Natural killer cell (primary cell): ENCODE measurements around the gene TMEM266. TPM values are rescaled to one million over a fixed set of nuclear protein-coding genes. Genes with fewer than 3 reads are reported as not detected.

Experiments
- ATAC-seq, 3 donors: fragments of 150-1000 bp in 2 of 3; fragments of 200-7000 bp in 1 of 3; cut with Tn5 transposase; 1 replicate in 1 of 3; 2 replicates in 2 of 3; pipeline ENCODE4 v1.10.0; 2021; ENCODE audit warnings: mild to moderate bottlenecking in 2 of 3, moderate library complexity in 2 of 3
- DNase-seq, 2 donors: peaks; one replicate each; pipeline versions ENCODE4 v3.0.0 to v3.0.0-alpha.2; 2013 to 2021; ENCODE audit warnings: mixed read lengths in 1 of 2
- H3K27ac ChIP-seq: one replicate; pipeline ENCODE4 v1.5.1; 2013; ENCODE audit warnings: mild to moderate bottlenecking, low read length
- H3K27me3 ChIP-seq: one replicate; pipeline ENCODE4 v1.6.1; 2013; ENCODE audit warnings: low read length; ENCODE audit not compliant: control insufficient read depth, insufficient read depth
- H3K36me3 ChIP-seq: one replicate; pipeline ENCODE4 v1.6.1; 2013; ENCODE audit warnings: low read length; ENCODE audit not compliant: control insufficient read depth, insufficient read depth
- H3K4me1 ChIP-seq: one replicate; pipeline ENCODE4 v1.6.1; 2013; ENCODE audit warnings: low read length; ENCODE audit not compliant: control insufficient read depth, insufficient read depth
- H3K4me3 ChIP-seq: one replicate; pipeline ENCODE4 v1.5.1; 2013; ENCODE audit warnings: low read length
- H3K9me3 ChIP-seq: one replicate; pipeline ENCODE4 v1.6.1; 2013; ENCODE audit warnings: low read length; ENCODE audit not compliant: control insufficient read depth, insufficient read depth
- H3K27ac Mint-ChIP-seq, 2 donors: one replicate each; pipeline ENCODE4 v1.8.0; 2022; ENCODE audit warnings: mild to moderate bottlenecking in 2 of 2, mixed read lengths in 2 of 2, moderate library complexity in 1 of 2
- H3K27me3 Mint-ChIP-seq, 2 donors: one replicate each; pipeline ENCODE4 v1.8.0; 2022; ENCODE audit warnings: low read depth in 2 of 2, mixed read lengths in 2 of 2
- H3K36me3 Mint-ChIP-seq: one replicate; pipeline ENCODE4 v1.8.0; 2022; ENCODE audit warnings: mixed read lengths
- H3K4me1 Mint-ChIP-seq, 2 donors: one replicate each; pipeline ENCODE4 v1.8.0; 2022; ENCODE audit warnings: mixed read lengths in 2 of 2
- H3K4me3 Mint-ChIP-seq: one replicate; pipeline ENCODE4 v1.8.0; 2022; ENCODE audit warnings: mild to moderate bottlenecking, moderate library complexity, mixed read lengths
- H3K9me3 Mint-ChIP-seq, 2 donors: one replicate each; pipeline ENCODE4 v1.8.0; 2022; ENCODE audit warnings: mixed read lengths in 2 of 2
- WGBS: methylation state at CpG from one replicate; pipeline ENCODE4 v1.1.7; 2013; ENCODE audit warnings: missing lambda C conversion rate; ENCODE audit not compliant: insufficient coverage; 5-methylcytosine and 5-hydroxymethylcytosine counted together
- intact Hi-C: fragments of 100-400 bp; cut with micrococcal nuclease; formaldehyde crosslinking; loops from one replicate; pipeline ENCODE4 v1.14.2; 2022
- total RNA-seq, 4 donors: library from RNA; stranded (reverse); fragments of 120-200 nt in 1 of 4; gene quantifications; one replicate each; pipeline versions ENCODE4 v1.2.3 to v1.2.4, GENCODE V29; 2013 to 2022
- TF ChIP-seq, protein P1 (sequence below): fragments of 200-600 bp; IDR thresholded peaks from one replicate; pipeline ENCODE4 v1.8.0; 2022; ENCODE audit warnings: antibody characterized with exemption

Gene TMEM266
- total RNA-seq, 3 donors from 2014 or later (not counting 1 experiment from before 2014, with no cell fraction given) = not detected

GRCh38 chr15:76139368-76140073, 79.7 kb downstream of the TMEM266 start:
- peak; percentile 60 to 79 for DNase-seq
- Histone ChIP-seq H3K4me1 (no peaks in the 10 kb centered on the region), H3K9me3 (no peaks in the 10 kb centered on the region), H3K36me3 (no peaks in the 10 kb centered on the region), H3K4me3 (no peak overlapping the region), H3K27ac (no peak overlapping the region), H3K27me3 (no peaks in the 10 kb centered on the region)
- peak; percentile 84 to 98 (median 94) for ATAC-seq
- H3K4me3 Mint-ChIP-seq = no peak overlapping the region
- H3K4me1 Mint-ChIP-seq = no peaks in the 10 kb centered on the region
- peaks cover 15 to 28% of the 10 kb centered on the region in 2 donors for H3K27me3 Mint-ChIP-seq
- no peaks in the 10 kb centered on the region for H3K9me3 Mint-ChIP-seq
- no peaks in the 10 kb centered on the region for H3K36me3 Mint-ChIP-seq
- 36% methylated on average over 16 of the region's 16 CpGs for WGBS
- no peak overlapping the region for H3K27ac Mint-ChIP-seq
- TF ChIP-seq, protein P1, sequence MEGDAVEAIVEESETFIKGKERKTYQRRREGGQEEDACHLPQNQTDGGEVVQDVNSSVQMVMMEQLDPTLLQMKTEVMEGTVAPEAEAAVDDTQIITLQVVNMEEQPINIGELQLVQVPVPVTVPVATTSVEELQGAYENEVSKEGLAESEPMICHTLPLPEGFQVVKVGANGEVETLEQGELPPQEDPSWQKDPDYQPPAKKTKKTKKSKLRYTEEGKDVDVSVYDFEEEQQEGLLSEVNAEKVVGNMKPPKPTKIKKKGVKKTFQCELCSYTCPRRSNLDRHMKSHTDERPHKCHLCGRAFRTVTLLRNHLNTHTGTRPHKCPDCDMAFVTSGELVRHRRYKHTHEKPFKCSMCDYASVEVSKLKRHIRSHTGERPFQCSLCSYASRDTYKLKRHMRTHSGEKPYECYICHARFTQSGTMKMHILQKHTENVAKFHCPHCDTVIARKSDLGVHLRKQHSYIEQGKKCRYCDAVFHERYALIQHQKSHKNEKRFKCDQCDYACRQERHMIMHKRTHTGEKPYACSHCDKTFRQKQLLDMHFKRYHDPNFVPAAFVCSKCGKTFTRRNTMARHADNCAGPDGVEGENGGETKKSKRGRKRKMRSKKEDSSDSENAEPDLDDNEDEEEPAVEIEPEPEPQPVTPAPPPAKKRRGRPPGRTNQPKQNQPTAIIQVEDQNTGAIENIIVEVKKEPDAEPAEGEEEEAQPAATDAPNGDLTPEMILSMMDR = peak; percentile 82
- intact Hi-C loops = loop anchor here (1.0 to 10.0 kb wide), 3 partner anchors 82 to 411 kb away; no protein-coding TSS in a partner anchor

- H3K9me3 ChIP-seq = no peaks in the 10 kb centered on the region
- H3K4me1 ChIP-seq = no peaks in the 10 kb centered on the region
- no peaks in the 10 kb centered on the region for H3K27me3 ChIP-seq
- intact Hi-C loops = no loop called here
- TF ChIP-seq, protein P1 = no peak
- Mint-ChIP-seq H3K9me3 (no peaks in the 10 kb centered on the region), H3K4me1 (no peaks in the 10 kb centered on the region), H3K27ac (no peak overlapping the region), H3K36me3 (no peaks in the 10 kb centered on the region), H3K4me3 (no peak overlapping the region), H3K27me3 (peaks cover 19 to 34% of the 10 kb centered on the region in 2 donors)
- H3K36me3 ChIP-seq = no peaks in the 10 kb centered on the region
- 28% methylated on average over 14 of the region's 14 CpGs for WGBS
- DNase-seq (no peak), ATAC-seq (no peak)
- no peak overlapping the region for H3K4me3 ChIP-seq
- H3K27ac ChIP-seq = no peak overlapping the region
Measured at GRCh38 chr15:76140074-76140464, 80.3 kb downstream of the TMEM266 start.

DNA sequence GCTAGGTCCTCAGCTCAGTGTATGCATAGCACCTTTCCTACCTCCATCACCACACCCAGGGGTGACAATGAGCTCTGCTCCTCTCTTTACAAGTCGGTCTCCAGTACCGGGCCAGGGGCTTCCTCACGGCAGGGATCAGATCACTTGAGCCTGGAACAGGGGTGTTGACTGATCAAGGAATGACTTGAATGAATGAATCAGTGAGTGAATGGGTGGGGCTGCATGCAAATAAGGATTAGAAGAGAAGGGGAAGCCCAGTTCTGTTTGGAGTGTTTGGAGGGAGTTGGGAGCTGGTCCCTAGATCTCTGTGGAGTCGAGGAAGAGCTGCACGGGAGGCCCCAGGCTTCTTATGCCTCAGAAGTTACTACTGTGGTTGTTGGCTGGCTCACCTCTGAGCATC, 87.0 kb downstream of the TMEM266 start:
- Mint-ChIP-seq H3K4me3 (no peak overlapping the region), H3K36me3 (no peaks in the 10 kb centered on the region), H3K9me3 (no peaks in the 10 kb centered on the region), H3K27ac (no peak overlapping the region), H3K27me3 (peaks cover 33 to 45% of the 10 kb centered on the region in 2 donors), H3K4me1 (peaks cover 10 to 14% of the 10 kb centered on the region in 2 donors)
- Histone ChIP-seq H3K4me1 (peaks cover 13% of the 10 kb centered on the region), H3K4me3 (no peak overlapping the region), H3K27me3 (peaks cover 7% of the 10 kb centered on the region), H3K9me3 (no peaks in the 10 kb centered on the region), H3K36me3 (no peaks in the 10 kb centered on the region), H3K27ac (no peak overlapping the region)
- WGBS = 96% methylated on average over 5 of the region's 5 CpGs
- intact Hi-C loops = no loop called here
- no peak for ATAC-seq
- TF ChIP-seq, protein P1 = no peak
- DNase-seq = no peak
